ENCODE measurements around the gene ADGRD1. TPM values are rescaled to one million over a fixed set of nuclear protein-coding genes. Genes with fewer than 3 reads are reported as not detected.

Gene ADGRD1
- total RNA-seq, 1 donor from 2014 or later = 0.47 TPM

GRCh38 chr12:131187602-131188001, 233.9 kb downstream of the ADGRD1 start:
- intact Hi-C loops (cut with micrococcal nuclease) = no loop called here
- ATAC-seq (ENCODE audit: low read depth) (no peak), DNase-seq (no peak)
- Mint-ChIP-seq H3K36me3 (ENCODE audit: low read depth) (no peaks in the 10 kb centered on the region), H3K9me3 (peaks cover 13% of the 10 kb centered on the region), H3K4me1 (no peaks in the 10 kb centered on the region), H3K4me3 (no peak overlapping the region), H3K27ac (no peak overlapping the region), H3K27me3 (peaks cover 2% of the 10 kb centered on the region)
- no peak for TF ChIP-seq CTCF (IDR thresholded peaks at IDR 0.05)
- ChIA-PET POLR2A (no interaction called here), CTCF (no interaction called here)

GRCh38 chr12:131188131-131189050, 234.7 kb downstream of the ADGRD1 start:
- POLR2A ChIA-PET = no interaction called here
- peaks cover 2% of the 10 kb centered on the region for H3K27me3 Mint-ChIP-seq
- ATAC-seq (ENCODE audit: low read depth) = no peak

GRCh38 chr12:131189781-131190180, 236.1 kb downstream of the ADGRD1 start:
- CTCF ChIA-PET = no interaction called here
- POLR2A ChIA-PET = no interaction called here
- intact Hi-C loops (cut with micrococcal nuclease) = no loop called here
- TF ChIP-seq CTCF (IDR thresholded peaks at IDR 0.05) = no peak
- no peak overlapping the region for H3K27ac Mint-ChIP-seq
- peaks cover 2% of the 10 kb centered on the region for H3K27me3 Mint-ChIP-seq
- H3K36me3 Mint-ChIP-seq (ENCODE audit: low read depth) = no peaks in the 10 kb centered on the region
- peaks cover 6% of the 10 kb centered on the region for H3K9me3 Mint-ChIP-seq
- no peaks in the 10 kb centered on the region for H3K4me1 Mint-ChIP-seq
- no peak for DNase-seq
- H3K4me3 Mint-ChIP-seq = no peak overlapping the region
- no peak for ATAC-seq (ENCODE audit: low read depth)

More at GRCh38 chr12:131188131-131189050, 234.7 kb downstream of the ADGRD1 start:
- intact Hi-C loops (cut with micrococcal nuclease) = no loop called here
- H3K36me3 Mint-ChIP-seq (ENCODE audit: low read depth) = no peaks in the 10 kb centered on the region
- CTCF ChIA-PET = no interaction called here
- H3K9me3 Mint-ChIP-seq = peaks cover 13% of the 10 kb centered on the region
- H3K4me3 Mint-ChIP-seq = no peak overlapping the region
- DNase-seq = no peak
- TF ChIP-seq CTCF (IDR thresholded peaks at IDR 0.05) = no peak
- H3K4me1 Mint-ChIP-seq = no peaks in the 10 kb centered on the region
- no peak overlapping the region for H3K27ac Mint-ChIP-seq

GRCh38 chr12:131190965-131191364, 237.3 kb downstream of the ADGRD1 start:
- no peaks in the 10 kb centered on the region for H3K4me1 Mint-ChIP-seq
- peaks cover 4% of the 10 kb centered on the region for H3K9me3 Mint-ChIP-seq
- H3K27ac Mint-ChIP-seq = no peak overlapping the region
- H3K27me3 Mint-ChIP-seq = peaks cover 2% of the 10 kb centered on the region
- intact Hi-C loops (cut with micrococcal nuclease) = no loop called here
- no peak for DNase-seq
- no peaks in the 10 kb centered on the region for H3K36me3 Mint-ChIP-seq (ENCODE audit: low read depth)
- ChIA-PET POLR2A (no interaction called here), CTCF (no interaction called here)
- no peak overlapping the region for H3K4me3 Mint-ChIP-seq
- TF ChIP-seq CTCF (IDR thresholded peaks at IDR 0.05) = no peak
- ATAC-seq (ENCODE audit: low read depth) = no peak

Other genes with a start within 250 kb of the ADGRD1 start
- gene RIMBP2, start 237.6 kb upstream of the ADGRD1 start, total RNA-seq = not detected in 2 replicates
- gene STX2, start 114.7 kb upstream of the ADGRD1 start, total RNA-seq = 11.0 and 11.4 TPM in 2 replicates
- 748 and 757 TPM in 2 replicates for gene RAN, start 81.8 kb upstream of the ADGRD1 start, total RNA-seq

All from activated B cell treated with CpG ODN at 0.5 μM for 24 hours (primary cell).